ENCODE results near the gene RASEF. TPM values are rescaled to one million over a fixed set of nuclear protein-coding genes. Genes with fewer than 3 reads are reported as not detected.

Gene RASEF
- total and polyA plus RNA-seq, 5 donors from 2014 or later = not detected

- Histone ChIP-seq H3K4me1 (ENCODE audit: control insufficient read depth, insufficient read depth, low read length, poor library complexity, severe bottlenecking) (no peaks in the 10 kb centered on the region), H3K27ac (ENCODE audit: insufficient read depth, low read length, poor library complexity, severe bottlenecking) (no peak overlapping the region), H3K36me3 (ENCODE audit: control insufficient read depth, insufficient read depth, low read length) (no peaks in the 10 kb centered on the region), H3K9me3 (ENCODE audit: control insufficient read depth in 2 of 2, low read length in 2 of 2) (no peaks in the 10 kb centered on the region), H3K4me3 (ENCODE audit: low read depth, low read length) (no peak overlapping the region), H3K27me3 (ENCODE audit: control insufficient read depth, insufficient read depth, low read length) (no peaks in the 10 kb centered on the region)
- Mint-ChIP-seq H3K27me3 (no peaks in the 10 kb centered on the region), H3K4me1 (no peaks in the 10 kb centered on the region), H3K4me3 (no peak overlapping the region), H3K36me3 (no peaks in the 10 kb centered on the region), H3K9me3 (peaks cover 0 to 4% (median 2%) of the 10 kb centered on the region in 7 donors), H3K27ac (no peak overlapping the region)
- DNase-seq (no peak), ATAC-seq (ENCODE audit: low read depth in 2 of 2) (no peak)
Observed at GRCh38 chr9:83034026-83034425, 28.9 kb downstream of the RASEF start.

DNA sequence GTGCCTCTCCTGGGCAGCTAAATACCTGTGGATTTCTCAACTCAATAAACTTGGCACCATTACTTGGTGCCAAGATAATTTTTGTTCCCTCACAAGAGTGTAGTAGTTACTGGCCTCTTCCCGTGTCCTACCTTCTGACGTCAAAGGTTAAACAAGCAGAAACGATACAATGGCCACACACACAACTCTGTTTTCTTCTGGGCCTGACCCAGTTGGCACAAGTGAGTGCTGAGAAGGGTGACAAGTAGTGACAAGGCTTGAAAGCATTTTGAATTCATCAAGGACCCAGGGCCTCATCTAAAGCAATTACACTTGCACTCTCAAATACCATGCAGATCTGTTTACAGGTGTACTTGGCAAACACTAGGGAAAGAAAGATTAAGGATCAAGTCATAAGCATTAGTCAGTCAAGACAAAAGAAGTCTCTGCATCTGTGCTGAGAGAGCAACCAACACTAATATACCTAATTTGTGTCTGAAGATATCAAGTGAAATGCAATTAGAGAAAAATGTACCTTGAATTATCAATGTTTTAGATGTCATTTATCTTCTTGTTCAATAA, 30.8 kb downstream of the RASEF start:
- Histone ChIP-seq H3K27me3 (ENCODE audit: control insufficient read depth, insufficient read depth, low read length) (no peaks in the 10 kb centered on the region), H3K9me3 (ENCODE audit: control insufficient read depth in 2 of 2, low read length in 2 of 2) (no peaks in the 10 kb centered on the region), H3K4me3 (ENCODE audit: low read depth, low read length) (no peak overlapping the region), H3K27ac (ENCODE audit: insufficient read depth, low read length, poor library complexity, severe bottlenecking) (no peak overlapping the region), H3K36me3 (ENCODE audit: control insufficient read depth, insufficient read depth, low read length) (no peaks in the 10 kb centered on the region), H3K4me1 (ENCODE audit: control insufficient read depth, insufficient read depth, low read length, poor library complexity, severe bottlenecking) (no peaks in the 10 kb centered on the region)
- peaks cover 0 to 4% (median 2%) of the 10 kb centered on the region in 7 donors for H3K9me3 Mint-ChIP-seq
- no peaks in the 10 kb centered on the region for H3K4me1 Mint-ChIP-seq
- no peaks in the 10 kb centered on the region for H3K27me3 Mint-ChIP-seq
- no peaks in the 10 kb centered on the region for H3K36me3 Mint-ChIP-seq
- ATAC-seq (ENCODE audit: low read depth in 2 of 2) (no peak), DNase-seq (no peak)
- no peak overlapping the region for H3K4me3 Mint-ChIP-seq
- no peak overlapping the region for H3K27ac Mint-ChIP-seq

DNA sequence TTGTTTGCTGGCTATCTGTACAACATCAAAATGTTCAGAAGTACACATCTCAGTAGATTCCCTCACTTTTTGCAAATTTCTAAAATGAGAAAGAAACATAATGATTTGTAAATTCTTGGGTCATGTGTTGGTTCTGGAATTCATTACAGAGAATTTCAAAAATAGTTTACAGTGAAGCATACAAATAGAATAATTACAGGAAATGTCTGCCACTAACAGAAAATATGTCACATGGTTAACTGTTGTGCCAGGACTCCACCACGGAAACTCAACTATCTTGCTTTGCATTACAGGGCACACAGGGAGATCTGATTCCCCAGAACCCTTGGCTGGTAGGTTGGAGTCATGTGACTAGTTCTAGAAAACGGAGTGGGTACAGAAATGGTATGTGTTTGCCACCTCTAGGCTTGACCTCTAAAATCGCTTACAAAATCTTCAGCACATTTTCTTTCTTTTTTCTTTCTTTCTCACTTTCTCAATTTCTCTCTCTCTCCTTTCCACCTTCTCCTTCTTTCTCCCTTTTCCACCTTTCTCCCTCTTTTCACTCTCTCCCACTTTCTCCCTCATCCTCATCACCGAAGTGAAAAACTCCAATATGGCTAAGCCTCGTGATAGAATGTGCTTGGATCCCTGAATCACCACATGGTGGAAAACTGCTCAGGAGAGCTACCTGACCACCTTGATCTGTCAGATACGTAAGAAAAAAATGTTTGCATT, 32.4 kb downstream of the RASEF start:
- ATAC-seq (ENCODE audit: low read depth in 2 of 2) (no peak), DNase-seq (no peak)
- no peak overlapping the region for H3K4me3 Mint-ChIP-seq
- H3K27me3 ChIP-seq (ENCODE audit: control insufficient read depth, insufficient read depth, low read length) = no peaks in the 10 kb centered on the region
- no peak overlapping the region for H3K4me3 ChIP-seq (ENCODE audit: low read depth, low read length)
- no peaks in the 10 kb centered on the region for H3K27me3 Mint-ChIP-seq
- no peak overlapping the region for H3K27ac ChIP-seq (ENCODE audit: insufficient read depth, low read length, poor library complexity, severe bottlenecking)
- H3K36me3 Mint-ChIP-seq = no peaks in the 10 kb centered on the region
- H3K4me1 Mint-ChIP-seq = no peaks in the 10 kb centered on the region
- no peak overlapping the region for H3K27ac Mint-ChIP-seq
- peaks cover 0 to 4% (median 2%) of the 10 kb centered on the region in 7 donors for H3K9me3 Mint-ChIP-seq
- H3K36me3 ChIP-seq (ENCODE audit: control insufficient read depth, insufficient read depth, low read length) = no peaks in the 10 kb centered on the region
- no peaks in the 10 kb centered on the region for H3K4me1 ChIP-seq (ENCODE audit: control insufficient read depth, insufficient read depth, low read length, poor library complexity, severe bottlenecking)
- no peaks in the 10 kb centered on the region for H3K9me3 ChIP-seq (ENCODE audit: control insufficient read depth in 2 of 2, low read length in 2 of 2)

- H3K27me3 ChIP-seq (ENCODE audit: control insufficient read depth, insufficient read depth, low read length) = no peaks in the 10 kb centered on the region
- H3K36me3 Mint-ChIP-seq = no peaks in the 10 kb centered on the region
- H3K4me1 ChIP-seq (ENCODE audit: control insufficient read depth, insufficient read depth, low read length, poor library complexity, severe bottlenecking) = no peaks in the 10 kb centered on the region
- H3K4me3 Mint-ChIP-seq = no peak overlapping the region
- peaks cover 0 to 4% (median 2%) of the 10 kb centered on the region in 7 donors for H3K9me3 Mint-ChIP-seq
- no peaks in the 10 kb centered on the region for H3K27me3 Mint-ChIP-seq
- no peaks in the 10 kb centered on the region for H3K9me3 ChIP-seq (ENCODE audit: control insufficient read depth in 2 of 2, low read length in 2 of 2)
- DNase-seq = no peak
- no peaks in the 10 kb centered on the region for H3K4me1 Mint-ChIP-seq
- H3K27ac Mint-ChIP-seq = no peak overlapping the region
- H3K36me3 ChIP-seq (ENCODE audit: control insufficient read depth, insufficient read depth, low read length) = no peaks in the 10 kb centered on the region
- H3K4me3 ChIP-seq (ENCODE audit: low read depth, low read length) = no peak overlapping the region
- H3K27ac ChIP-seq (ENCODE audit: insufficient read depth, low read length, poor library complexity, severe bottlenecking) = no peak overlapping the region
- no peak for ATAC-seq (ENCODE audit: low read depth in 2 of 2)
Observed at GRCh38 chr9:83029531-83030137, 33.3 kb downstream of the RASEF start.

GRCh38 chr9:83027153-83027891, 35.6 kb downstream of the RASEF start:
- Histone ChIP-seq H3K4me1 (ENCODE audit: control insufficient read depth, insufficient read depth, low read length, poor library complexity, severe bottlenecking) (no peaks in the 10 kb centered on the region), H3K27ac (ENCODE audit: insufficient read depth, low read length, poor library complexity, severe bottlenecking) (no peak overlapping the region), H3K27me3 (ENCODE audit: control insufficient read depth, insufficient read depth, low read length) (no peaks in the 10 kb centered on the region), H3K4me3 (ENCODE audit: low read depth, low read length) (no peak overlapping the region), H3K36me3 (ENCODE audit: control insufficient read depth, insufficient read depth, low read length) (no peaks in the 10 kb centered on the region), H3K9me3 (ENCODE audit: control insufficient read depth in 2 of 2, low read length in 2 of 2) (no peaks in the 10 kb centered on the region)
- Mint-ChIP-seq H3K4me3 (no peak overlapping the region), H3K27ac (no peak overlapping the region), H3K36me3 (no peaks in the 10 kb centered on the region), H3K4me1 (no peaks in the 10 kb centered on the region), H3K9me3 (peaks cover 0 to 4% (median 2%) of the 10 kb centered on the region in 7 donors), H3K27me3 (no peaks in the 10 kb centered on the region)
- ATAC-seq (ENCODE audit: low read depth in 2 of 2) (no peak), DNase-seq (no peak)

DNA sequence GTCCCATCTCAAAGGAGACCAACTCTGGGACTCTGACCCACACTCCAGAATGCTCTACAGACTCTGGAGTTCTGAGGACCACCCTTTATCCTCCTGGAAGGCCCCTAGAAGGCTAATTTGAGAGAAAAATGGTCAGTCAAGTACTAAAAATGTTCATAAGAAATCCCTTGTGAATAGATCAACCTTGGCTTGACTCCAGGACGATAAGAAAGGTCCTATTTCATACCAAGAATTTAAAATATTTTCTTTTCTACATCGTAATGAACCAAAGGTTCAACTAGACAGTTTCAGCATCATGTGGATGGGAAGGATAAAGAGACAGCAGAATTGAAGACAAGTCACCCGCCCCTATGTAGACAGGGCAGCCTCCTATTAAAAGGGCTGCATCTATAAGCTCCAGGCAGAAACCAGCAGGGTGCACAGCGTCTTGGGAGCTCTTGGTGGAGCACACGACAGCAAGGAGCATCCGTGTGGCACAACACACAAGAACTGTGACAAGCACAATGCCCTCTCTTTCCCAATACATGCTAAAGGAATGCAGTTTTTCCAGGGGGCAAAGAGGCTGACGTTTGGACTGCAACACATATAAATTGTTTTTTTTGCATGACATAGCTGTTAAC, 38.3 kb downstream of the RASEF start:
- H3K4me3 Mint-ChIP-seq = no peak overlapping the region

GRCh38 chr9:83023151-83023550, 39.8 kb downstream of the RASEF start:
- Histone ChIP-seq H3K4me1 (ENCODE audit: control insufficient read depth, insufficient read depth, low read length, poor library complexity, severe bottlenecking) (no peaks in the 10 kb centered on the region), H3K9me3 (ENCODE audit: control insufficient read depth in 2 of 2, low read length in 2 of 2) (no peaks in the 10 kb centered on the region), H3K27ac (ENCODE audit: insufficient read depth, low read length, poor library complexity, severe bottlenecking) (no peak overlapping the region), H3K36me3 (ENCODE audit: control insufficient read depth, insufficient read depth, low read length) (no peaks in the 10 kb centered on the region), H3K27me3 (ENCODE audit: control insufficient read depth, insufficient read depth, low read length) (no peaks in the 10 kb centered on the region), H3K4me3 (ENCODE audit: low read depth, low read length) (no peak overlapping the region)
- no peak for ATAC-seq (ENCODE audit: low read depth in 2 of 2)
- no peak overlapping the region for H3K27ac Mint-ChIP-seq
- no peak overlapping the region for H3K4me3 Mint-ChIP-seq
- no peaks in the 10 kb centered on the region for H3K36me3 Mint-ChIP-seq
- no peak for DNase-seq
- no peaks in the 10 kb centered on the region for H3K27me3 Mint-ChIP-seq
- H3K9me3 Mint-ChIP-seq = peaks cover 0 to 1% (median 0%) of the 10 kb centered on the region in 7 donors
- H3K4me1 Mint-ChIP-seq = no peaks in the 10 kb centered on the region

More for the DNA sequence above, 38.3 kb downstream of the RASEF start:
- H3K4me3 ChIP-seq (ENCODE audit: low read depth, low read length) = no peak overlapping the region
- no peak overlapping the region for H3K27ac ChIP-seq (ENCODE audit: insufficient read depth, low read length, poor library complexity, severe bottlenecking)
- no peaks in the 10 kb centered on the region for H3K36me3 Mint-ChIP-seq
- H3K27me3 Mint-ChIP-seq = no peaks in the 10 kb centered on the region
- H3K27ac Mint-ChIP-seq = no peak overlapping the region
- ATAC-seq (ENCODE audit: low read depth in 2 of 2) (no peak), DNase-seq (no peak)
- H3K27me3 ChIP-seq (ENCODE audit: control insufficient read depth, insufficient read depth, low read length) = no peaks in the 10 kb centered on the region
- H3K4me1 Mint-ChIP-seq = no peaks in the 10 kb centered on the region
- H3K36me3 ChIP-seq (ENCODE audit: control insufficient read depth, insufficient read depth, low read length) = no peaks in the 10 kb centered on the region
- H3K4me1 ChIP-seq (ENCODE audit: control insufficient read depth, insufficient read depth, low read length, poor library complexity, severe bottlenecking) = no peaks in the 10 kb centered on the region
- H3K9me3 ChIP-seq (ENCODE audit: control insufficient read depth in 2 of 2, low read length in 2 of 2) = no peaks in the 10 kb centered on the region
- peaks cover 0 to 1% (median 0%) of the 10 kb centered on the region in 7 donors for H3K9me3 Mint-ChIP-seq
